Measurements from ENCODE around the gene NUDCD3.

The NUDCD3 gene

DNA sequence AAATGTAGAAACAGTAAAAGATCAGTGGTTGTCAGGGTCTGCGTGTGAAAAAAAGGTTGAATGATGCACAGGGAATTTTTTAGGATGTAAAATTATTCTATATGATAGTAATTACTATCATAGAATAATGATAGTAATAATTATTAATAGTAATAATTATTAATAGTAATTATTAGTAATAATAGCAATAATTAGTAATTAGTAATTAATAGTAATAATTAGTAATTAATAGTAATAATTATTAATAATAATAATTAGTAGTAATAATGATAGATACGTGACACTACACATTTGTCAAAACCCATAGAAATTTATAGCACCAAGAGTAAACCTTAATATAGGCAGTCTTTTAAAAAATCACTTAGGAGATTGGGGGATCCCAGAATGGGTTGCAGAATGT lies 4.5 kb upstream of the NUDCD3 start:
- no peak overlapping the region for H3K27ac ChIP-seq (ENCODE audit: low read depth, low read length)
- H3K36me3 ChIP-seq (ENCODE audit: control insufficient read depth, insufficient read depth, low read length), result no peaks in the 10 kb centered on the region
- H3K9me3 ChIP-seq (ENCODE audit: control insufficient read depth, insufficient read depth, low read length), result no peaks in the 10 kb centered on the region
- no peaks in the 10 kb centered on the region for H3K27me3 ChIP-seq (ENCODE audit: control insufficient read depth, insufficient read depth, low read length)
- no peak overlapping the region for H3K4me3 ChIP-seq (ENCODE audit: low read depth, low read length)
- peaks cover 5% of the 10 kb centered on the region; the same call in 1 of the 2 replicates for H3K4me1 ChIP-seq (ENCODE audit: control insufficient read depth, insufficient read depth, low read length)
- no peak overlapping the region for H3K9ac ChIP-seq (ENCODE audit: low read depth, low read length)

DNA sequence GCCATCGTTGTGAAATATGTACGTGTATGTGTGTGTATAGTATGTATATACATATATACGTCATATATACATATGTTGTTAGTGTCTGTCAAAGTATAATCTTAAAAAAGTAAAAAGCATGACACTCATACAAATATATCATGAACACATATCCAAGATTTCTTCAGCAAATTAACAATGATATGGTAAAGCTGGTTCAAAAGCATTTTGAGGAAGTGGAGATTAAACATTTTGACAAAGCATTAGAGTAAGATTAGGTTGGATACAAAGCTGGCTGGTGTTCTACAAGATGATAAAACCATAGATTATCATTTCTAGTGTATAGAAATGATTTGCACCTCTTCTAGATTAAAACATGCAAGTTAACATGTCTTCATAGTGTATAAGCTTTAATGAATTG lies 771 bp upstream of the NUDCD3 start:
- H3K9me3 ChIP-seq (ENCODE audit: control insufficient read depth, insufficient read depth, low read length), result no peaks in the 10 kb centered on the region
- H3K9ac ChIP-seq (ENCODE audit: low read depth, low read length), result peak overlapping the region; percentile 97
- H3K27me3 ChIP-seq (ENCODE audit: control insufficient read depth, insufficient read depth, low read length), result no peaks in the 10 kb centered on the region
- H3K4me3 ChIP-seq (ENCODE audit: low read depth, low read length), result peak overlapping the region; percentile 96
- no peaks in the 10 kb centered on the region for H3K36me3 ChIP-seq (ENCODE audit: control insufficient read depth, insufficient read depth, low read length)
- H3K27ac ChIP-seq (ENCODE audit: low read depth, low read length), result peak overlapping the region; percentile 100
- H3K4me1 ChIP-seq (ENCODE audit: control insufficient read depth, insufficient read depth, low read length), result peaks cover 9% of the 10 kb centered on the region; the same call in 1 of the 2 replicates

DNA sequence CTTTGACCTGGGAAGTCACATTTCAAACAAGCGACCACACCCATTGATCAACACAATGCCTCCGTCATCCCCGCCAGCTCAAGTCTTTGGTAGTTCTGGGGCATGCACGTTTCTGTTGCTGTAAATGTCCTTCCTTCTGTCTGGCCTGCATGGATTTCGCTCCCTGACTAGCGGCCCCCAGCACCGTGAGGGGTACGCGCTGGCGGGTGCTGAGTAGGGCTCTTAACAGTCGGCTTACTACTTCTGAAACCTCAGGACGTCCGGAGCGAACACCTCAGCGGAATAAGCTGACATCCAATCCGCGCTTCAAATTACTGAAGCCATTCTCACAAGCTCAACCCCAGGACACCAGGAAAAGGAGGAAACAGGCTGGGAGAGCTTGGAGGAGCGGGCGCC lies 505 bp downstream of the NUDCD3 start:
- peaks cover 9% of the 10 kb centered on the region; the same call in 1 of the 2 replicates for H3K4me1 ChIP-seq (ENCODE audit: control insufficient read depth, insufficient read depth, low read length)
- H3K4me3 ChIP-seq (ENCODE audit: low read depth, low read length), result peak overlapping the region; percentile 96
- no peaks in the 10 kb centered on the region for H3K9me3 ChIP-seq (ENCODE audit: control insufficient read depth, insufficient read depth, low read length)
- H3K27ac ChIP-seq (ENCODE audit: low read depth, low read length), result peak overlapping the region; percentile 100
- H3K27me3 ChIP-seq (ENCODE audit: control insufficient read depth, insufficient read depth, low read length), result no peaks in the 10 kb centered on the region
- peak overlapping the region; percentile 97 for H3K9ac ChIP-seq (ENCODE audit: low read depth, low read length)
- H3K36me3 ChIP-seq (ENCODE audit: control insufficient read depth, insufficient read depth, low read length), result peaks cover 8% of the 10 kb centered on the region

DNA sequence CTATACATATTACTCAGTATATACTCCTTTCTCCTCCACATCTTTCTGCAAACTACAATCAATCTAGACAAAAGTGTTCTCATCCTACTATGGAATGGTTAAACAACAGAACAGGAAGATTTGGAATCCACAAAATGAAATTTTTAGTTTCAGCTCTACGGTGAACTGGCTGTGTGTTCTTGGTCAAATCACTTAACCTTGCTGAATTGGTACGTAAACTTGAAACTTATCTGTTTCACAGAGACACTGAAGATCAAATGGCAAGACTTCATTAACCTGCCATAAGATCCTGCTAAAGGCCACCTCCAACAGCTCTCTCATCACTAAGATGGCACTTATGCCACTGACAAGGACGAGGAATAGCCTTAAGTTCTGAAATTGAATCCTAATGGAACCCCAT lies 1.5 kb downstream of the NUDCD3 start:
- Histone ChIP-seq H3K4me1 (ENCODE audit: control insufficient read depth, insufficient read depth, low read length) (peaks cover 9% of the 10 kb centered on the region; the same call in 1 of the 2 replicates), H3K27ac (ENCODE audit: low read depth, low read length) (no peak overlapping the region), H3K4me3 (ENCODE audit: low read depth, low read length) (peak overlapping the region; percentile 96), H3K36me3 (ENCODE audit: control insufficient read depth, insufficient read depth, low read length) (peaks cover 18% of the 10 kb centered on the region), H3K27me3 (ENCODE audit: control insufficient read depth, insufficient read depth, low read length) (no peaks in the 10 kb centered on the region), H3K9me3 (ENCODE audit: control insufficient read depth, insufficient read depth, low read length) (no peaks in the 10 kb centered on the region), H3K9ac (ENCODE audit: low read depth, low read length) (no peak overlapping the region)

DNA sequence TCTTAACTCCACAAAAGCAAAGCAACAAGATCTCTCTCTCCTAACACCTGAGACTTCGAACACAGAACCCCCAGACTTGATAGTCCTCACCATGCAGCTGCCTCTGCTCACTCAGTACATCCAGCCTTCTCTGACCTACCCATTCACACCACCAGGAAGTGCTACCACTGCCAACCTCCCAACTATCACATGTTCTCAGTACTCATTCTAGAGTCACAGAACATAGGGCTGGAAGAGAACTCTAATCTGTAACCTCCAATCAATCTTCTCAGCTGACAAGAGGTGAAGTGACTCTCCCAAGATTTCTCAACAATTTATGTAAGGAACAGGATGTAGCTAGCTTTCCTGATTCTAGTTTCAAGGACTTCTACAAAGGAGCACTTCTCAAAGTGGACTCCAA lies 3.8 kb downstream of the NUDCD3 start:
- Histone ChIP-seq H3K36me3 (ENCODE audit: control insufficient read depth, insufficient read depth, low read length) (peaks cover 41% of the 10 kb centered on the region), H3K4me3 (ENCODE audit: low read depth, low read length) (no peak overlapping the region), H3K27ac (ENCODE audit: low read depth, low read length) (no peak overlapping the region), H3K4me1 (ENCODE audit: control insufficient read depth, insufficient read depth, low read length) (peaks cover 9% of the 10 kb centered on the region; the same call in 1 of the 2 replicates), H3K27me3 (ENCODE audit: control insufficient read depth, insufficient read depth, low read length) (no peaks in the 10 kb centered on the region), H3K9me3 (ENCODE audit: control insufficient read depth, insufficient read depth, low read length) (no peaks in the 10 kb centered on the region), H3K9ac (ENCODE audit: low read depth, low read length) (no peak overlapping the region)

DNA sequence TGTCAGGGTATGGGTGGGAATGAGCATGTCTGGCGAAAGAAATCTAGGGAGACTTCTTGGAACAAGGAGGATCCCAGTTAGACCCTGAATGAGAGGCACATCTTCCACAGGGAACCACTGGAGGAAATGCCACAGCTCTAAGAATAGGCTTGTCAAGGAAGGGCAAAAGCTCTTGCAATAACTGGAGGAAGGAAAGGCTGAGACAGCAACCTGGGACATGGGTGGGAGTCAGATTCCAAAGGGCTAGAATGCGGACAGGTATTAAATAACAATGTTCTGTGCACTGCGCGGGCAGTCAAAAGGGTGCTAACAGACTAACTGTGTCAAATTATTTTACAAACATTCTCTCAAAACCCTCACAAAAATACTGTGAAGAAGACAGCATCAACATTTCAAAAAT lies 4.5 kb downstream of the NUDCD3 start:
- no peak overlapping the region for H3K4me3 ChIP-seq (ENCODE audit: low read depth, low read length)
- H3K27ac ChIP-seq (ENCODE audit: low read depth, low read length), result no peak overlapping the region
- H3K9ac ChIP-seq (ENCODE audit: low read depth, low read length), result no peak overlapping the region
- H3K9me3 ChIP-seq (ENCODE audit: control insufficient read depth, insufficient read depth, low read length), result no peaks in the 10 kb centered on the region
- H3K4me1 ChIP-seq (ENCODE audit: control insufficient read depth, insufficient read depth, low read length), result peaks cover 5% of the 10 kb centered on the region; the same call in 1 of the 2 replicates
- H3K27me3 ChIP-seq (ENCODE audit: control insufficient read depth, insufficient read depth, low read length), result no peaks in the 10 kb centered on the region
- H3K36me3 ChIP-seq (ENCODE audit: control insufficient read depth, insufficient read depth, low read length), result peaks cover 48% of the 10 kb centered on the region

DNA sequence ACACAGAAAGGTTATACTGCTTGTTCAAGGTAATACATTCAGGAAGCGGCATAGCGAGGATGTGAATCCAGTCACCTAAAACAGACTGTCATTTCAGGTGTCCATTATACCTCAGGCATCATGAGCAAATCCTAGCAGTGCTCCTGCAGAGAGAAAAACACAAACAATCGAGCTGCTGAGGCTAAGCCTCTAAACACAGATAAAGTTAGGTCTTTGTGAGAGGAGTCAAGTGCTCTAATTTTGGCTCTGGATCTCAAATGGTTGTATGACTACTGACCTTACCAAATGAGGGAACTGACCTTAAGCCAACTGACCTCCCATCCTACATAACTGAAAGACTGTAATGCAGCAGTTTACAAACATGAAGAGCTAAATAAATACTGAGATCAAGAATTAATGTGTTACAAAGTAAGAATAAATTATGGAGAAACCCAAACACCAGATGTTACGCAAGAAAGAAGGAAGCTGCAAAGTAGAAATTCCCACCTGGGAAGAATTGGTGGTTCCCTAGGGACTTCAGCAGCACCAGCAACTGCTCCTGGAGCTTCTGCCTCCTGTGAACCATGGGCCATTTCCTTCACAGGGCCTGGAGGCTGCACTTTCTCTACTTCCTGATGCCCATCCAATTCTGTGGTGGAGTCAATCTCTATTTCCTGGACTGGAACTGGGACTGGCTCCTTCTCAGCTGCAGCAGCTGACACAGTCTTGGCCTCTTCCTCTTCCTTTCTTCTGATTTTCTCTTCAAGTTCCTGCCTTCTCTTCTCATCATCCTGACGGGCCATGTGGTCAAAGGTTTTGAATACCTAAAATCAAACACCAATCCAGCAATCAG lies 5.8 kb downstream of the NUDCD3 start:
- Histone ChIP-seq H3K4me1 (ENCODE audit: control insufficient read depth, insufficient read depth, low read length) (peaks cover 5% of the 10 kb centered on the region; the same call in 1 of the 2 replicates), H3K9me3 (ENCODE audit: control insufficient read depth, insufficient read depth, low read length) (no peaks in the 10 kb centered on the region), H3K27me3 (ENCODE audit: control insufficient read depth, insufficient read depth, low read length) (no peaks in the 10 kb centered on the region), H3K4me3 (ENCODE audit: low read depth, low read length) (no peak overlapping the region), H3K27ac (ENCODE audit: low read depth, low read length) (no peak overlapping the region), H3K9ac (ENCODE audit: low read depth, low read length) (no peak overlapping the region), H3K36me3 (ENCODE audit: control insufficient read depth, insufficient read depth, low read length) (peaks cover 60% of the 10 kb centered on the region)

DNA sequence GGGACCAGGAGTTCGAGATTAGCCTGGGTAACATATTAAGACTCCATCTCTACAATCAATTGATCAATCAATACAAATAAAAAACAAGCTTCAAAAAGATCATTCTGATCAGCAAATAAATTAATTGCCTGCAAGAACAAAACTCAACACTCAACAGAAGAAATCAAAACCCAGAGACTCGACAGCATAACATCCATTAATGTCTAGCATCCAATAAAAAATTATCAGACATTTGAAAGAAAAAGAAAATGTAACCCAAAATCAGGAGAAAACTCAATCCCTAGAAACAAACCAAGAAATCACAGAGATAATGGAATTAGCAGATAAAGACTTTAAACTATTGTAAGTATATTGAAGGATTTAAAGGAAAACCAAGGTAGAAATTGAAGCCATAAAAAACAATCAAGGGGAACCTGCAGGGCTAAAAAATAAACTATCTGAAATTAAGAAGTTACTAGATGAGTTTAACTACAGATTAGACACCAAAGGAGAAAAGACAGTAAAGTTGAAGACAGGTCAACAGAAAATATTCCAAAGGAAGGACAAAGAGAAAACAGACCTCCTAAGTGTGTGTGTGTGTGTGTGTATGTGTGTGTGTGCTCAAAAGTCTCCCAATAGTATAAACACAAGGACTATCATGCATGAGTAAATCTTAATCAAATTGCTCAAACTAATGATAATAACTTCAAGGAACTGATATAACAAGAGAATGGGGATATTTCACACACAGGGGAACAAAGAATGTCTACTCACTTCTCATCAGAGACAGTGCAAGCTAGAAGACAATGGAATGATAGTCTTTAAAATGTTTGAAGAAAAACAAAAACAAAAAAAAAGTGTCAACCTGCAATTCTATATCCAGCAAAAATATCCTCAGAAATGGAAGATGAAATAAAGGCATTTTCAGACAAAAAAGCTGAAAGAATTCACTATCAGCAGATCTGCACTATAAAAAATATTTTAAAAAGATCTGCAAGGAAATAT lies 7.7 kb downstream of the NUDCD3 start:
- peaks cover 77% of the 10 kb centered on the region for H3K36me3 ChIP-seq (ENCODE audit: control insufficient read depth, insufficient read depth, low read length)
- H3K4me1 ChIP-seq (ENCODE audit: control insufficient read depth, insufficient read depth, low read length), result no peaks in the 10 kb centered on the region
- no peaks in the 10 kb centered on the region for H3K27me3 ChIP-seq (ENCODE audit: control insufficient read depth, insufficient read depth, low read length)
- no peak overlapping the region for H3K4me3 ChIP-seq (ENCODE audit: low read depth, low read length)
- H3K9ac ChIP-seq (ENCODE audit: low read depth, low read length), result no peak overlapping the region
- H3K9me3 ChIP-seq (ENCODE audit: control insufficient read depth, insufficient read depth, low read length), result no peaks in the 10 kb centered on the region
- no peak overlapping the region for H3K27ac ChIP-seq (ENCODE audit: low read depth, low read length)

DNA sequence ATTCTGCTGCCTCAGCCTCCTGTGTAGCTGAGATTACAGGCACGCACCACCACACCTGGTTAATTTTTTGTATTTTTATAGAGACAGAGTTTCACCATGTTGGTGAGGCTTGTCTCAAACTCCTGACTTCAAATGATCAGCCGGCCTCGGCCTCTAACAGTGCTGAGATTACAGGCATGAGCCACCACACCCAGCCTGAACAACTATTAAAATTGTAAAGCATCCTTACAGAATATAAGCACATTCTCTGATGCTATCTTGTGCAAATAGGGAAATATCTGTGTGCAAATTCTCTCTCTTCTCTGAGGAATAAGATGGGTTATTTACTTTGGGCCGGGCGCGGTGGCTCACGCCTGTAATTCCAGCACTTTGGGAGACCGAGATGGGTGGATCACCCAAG lies 12.5 kb downstream of the NUDCD3 start:
- H3K9me3 ChIP-seq (ENCODE audit: control insufficient read depth, insufficient read depth, low read length), result no peaks in the 10 kb centered on the region
- peak overlapping the region; percentile 5 for H3K27ac ChIP-seq (ENCODE audit: low read depth, low read length)
- peaks cover 87% of the 10 kb centered on the region for H3K36me3 ChIP-seq (ENCODE audit: control insufficient read depth, insufficient read depth, low read length)
- H3K9ac ChIP-seq (ENCODE audit: low read depth, low read length), result no peak overlapping the region
- no peaks in the 10 kb centered on the region for H3K4me1 ChIP-seq (ENCODE audit: control insufficient read depth, insufficient read depth, low read length)
- H3K27me3 ChIP-seq (ENCODE audit: control insufficient read depth, insufficient read depth, low read length), result no peaks in the 10 kb centered on the region
- no peak overlapping the region for H3K4me3 ChIP-seq (ENCODE audit: low read depth, low read length)

DNA sequence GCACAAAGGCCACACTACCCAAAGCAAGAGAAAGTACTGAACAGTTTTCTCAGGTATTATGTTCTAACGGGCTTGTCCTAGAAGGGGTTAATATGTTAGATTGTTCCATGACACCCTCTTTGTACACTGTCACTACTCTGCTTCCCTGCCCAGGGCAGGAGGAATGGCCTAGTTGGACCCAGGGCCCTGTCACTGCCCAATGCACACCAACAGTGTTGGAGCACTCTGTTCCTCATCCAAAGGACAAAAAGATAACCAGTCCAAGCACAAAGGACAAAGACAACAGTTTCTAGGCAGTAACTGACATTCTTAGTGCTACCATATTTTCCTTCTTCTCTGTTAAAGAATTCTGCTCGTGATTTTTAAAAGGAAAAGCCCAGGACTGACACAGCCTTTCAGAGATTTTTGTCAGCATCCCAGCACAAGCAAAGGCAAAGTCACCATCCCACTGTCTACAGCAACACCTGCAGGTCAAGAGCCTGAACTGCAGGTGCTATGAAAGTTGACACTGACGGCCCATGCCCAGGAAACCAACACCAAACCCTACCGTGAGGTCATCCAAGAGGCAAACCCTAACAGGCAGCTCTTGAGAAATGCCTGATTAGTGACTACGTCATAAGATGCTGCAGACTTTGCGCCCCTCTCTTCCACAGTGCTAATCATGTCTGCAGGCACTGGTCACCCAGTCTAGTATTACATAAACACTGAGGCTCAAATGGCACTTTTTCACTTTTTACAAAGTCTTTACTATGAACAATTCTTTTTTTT lies 13.2 kb downstream of the NUDCD3 start:
- H3K9ac ChIP-seq (ENCODE audit: low read depth, low read length), result no peak overlapping the region
- no peaks in the 10 kb centered on the region for H3K27me3 ChIP-seq (ENCODE audit: control insufficient read depth, insufficient read depth, low read length)
- no peaks in the 10 kb centered on the region for H3K4me1 ChIP-seq (ENCODE audit: control insufficient read depth, insufficient read depth, low read length)
- no peaks in the 10 kb centered on the region for H3K9me3 ChIP-seq (ENCODE audit: control insufficient read depth, insufficient read depth, low read length)
- no peak overlapping the region for H3K4me3 ChIP-seq (ENCODE audit: low read depth, low read length)
- H3K36me3 ChIP-seq (ENCODE audit: control insufficient read depth, insufficient read depth, low read length), result peaks cover 86% of the 10 kb centered on the region
- H3K27ac ChIP-seq (ENCODE audit: low read depth, low read length), result no peak overlapping the region
